Medulla oblongata (tissue), 1 donor: ENCODE data around the gene BRSK2.

ENCODE experiments used
- DNase-seq: peaks from one replicate; pipeline ENCODE4 v3.0.0-alpha.2; 2015; ENCODE audit errors: extremely low spot score

BRSK2 gene

GRCh38 chr11:1468002-1468401 is 78.3 kb downstream of the BRSK2 start:
- no peak for DNase-seq

GRCh38 chr11:1468473-1469066 is 78.8 kb downstream of the BRSK2 start:
- DNase-seq: no peak

DNA sequence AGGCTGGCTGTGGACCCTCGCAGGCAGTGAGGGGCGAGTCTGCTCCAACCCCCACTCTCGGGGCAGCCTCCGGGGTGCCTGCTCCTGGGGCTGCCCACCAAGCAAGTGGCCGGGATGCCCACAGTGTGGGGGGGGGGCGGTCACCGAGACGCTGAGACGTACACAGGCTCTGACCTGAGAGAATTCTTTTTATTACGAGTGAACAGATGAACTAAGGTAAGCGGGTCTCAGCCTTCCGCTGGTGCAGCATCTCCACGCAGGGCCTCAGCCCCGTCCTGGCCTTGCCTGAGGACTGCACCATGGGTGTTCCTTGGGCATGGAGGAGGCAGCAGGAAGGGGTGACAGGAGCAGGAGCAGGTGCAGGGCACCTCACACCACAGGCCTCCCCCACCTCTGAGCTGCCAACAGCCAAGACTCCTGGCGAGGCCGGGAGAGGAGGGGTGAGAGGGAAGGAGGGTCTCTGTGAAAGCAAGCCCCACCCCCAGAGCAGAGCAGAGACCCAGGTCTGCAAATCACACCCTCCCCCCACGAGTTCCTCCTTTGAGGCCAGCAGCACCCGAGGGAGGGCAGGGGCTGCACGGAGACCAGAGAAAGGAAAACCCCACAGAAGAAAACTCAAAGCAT is 79.7 kb downstream of the BRSK2 start:
- DNase-seq: no peak

- DNase-seq: no peak
Observed at GRCh38 chr11:1469911-1470680, 80.4 kb downstream of the BRSK2 start.

DNA sequence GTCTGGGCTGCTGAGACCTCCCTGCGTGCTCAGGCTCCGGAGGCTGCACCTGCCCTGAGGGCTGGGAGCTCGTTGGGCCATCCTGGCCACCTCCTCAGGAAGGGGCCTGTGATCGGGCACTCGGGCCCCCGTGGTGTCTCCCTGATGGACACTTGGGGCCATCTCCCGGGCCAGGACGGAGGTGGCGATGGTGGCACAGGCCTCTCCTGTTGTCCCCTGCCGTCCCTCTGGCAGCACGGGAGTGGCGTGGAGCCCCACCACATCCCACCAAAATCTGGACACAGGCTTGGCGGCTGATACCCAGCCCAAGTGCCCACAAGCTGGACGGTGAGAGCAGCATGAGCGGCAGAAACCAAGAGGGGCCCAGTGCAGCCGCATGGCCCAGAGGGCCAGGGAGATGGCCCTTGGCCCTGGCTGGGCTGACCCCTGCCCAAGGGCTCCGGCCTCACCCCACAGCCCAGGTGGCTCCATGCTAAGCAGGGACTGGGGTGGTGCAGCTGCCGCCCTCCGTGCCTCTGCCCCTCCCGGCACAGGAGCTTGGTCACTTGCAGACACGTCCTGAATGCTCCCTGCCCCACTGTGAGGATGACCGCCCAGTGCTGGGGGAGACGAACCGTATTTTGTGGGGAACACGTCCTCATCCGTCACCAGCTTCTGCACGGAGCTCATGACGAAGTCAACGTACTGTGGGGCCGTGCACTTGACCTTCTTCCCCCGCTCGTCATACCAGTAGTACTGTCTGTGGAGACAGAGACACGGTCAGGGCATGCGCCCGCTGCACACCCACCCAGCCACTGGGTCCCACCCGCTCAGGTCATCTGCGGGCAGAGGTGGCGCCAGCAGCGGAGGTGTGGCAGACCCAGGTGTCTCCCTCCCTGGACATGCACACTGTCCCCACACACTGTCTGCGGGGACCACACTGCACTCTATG is 81.2 kb downstream of the BRSK2 start:
- DNase-seq: no peak

DNA sequence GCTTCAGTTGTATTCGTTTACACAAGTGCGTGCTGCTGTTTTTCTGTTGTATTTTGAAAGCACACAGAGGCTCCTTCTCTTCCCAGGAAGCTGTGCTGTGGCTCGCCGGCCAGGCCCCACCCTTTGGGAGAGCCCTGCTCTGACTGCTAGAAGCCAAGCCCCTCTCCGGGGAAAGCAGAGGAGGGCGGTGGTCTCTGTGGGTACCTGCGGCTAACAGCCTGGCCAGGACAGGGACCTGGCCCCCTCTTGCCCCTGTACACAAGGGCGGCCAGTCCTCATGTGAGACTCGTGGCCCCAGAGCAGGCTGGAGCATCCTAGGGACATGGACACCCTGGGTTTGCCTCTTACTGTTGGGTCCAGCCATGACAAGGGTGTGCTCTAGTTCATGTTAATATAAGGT is 82.0 kb downstream of the BRSK2 start:
- DNase-seq: no peak

DNA sequence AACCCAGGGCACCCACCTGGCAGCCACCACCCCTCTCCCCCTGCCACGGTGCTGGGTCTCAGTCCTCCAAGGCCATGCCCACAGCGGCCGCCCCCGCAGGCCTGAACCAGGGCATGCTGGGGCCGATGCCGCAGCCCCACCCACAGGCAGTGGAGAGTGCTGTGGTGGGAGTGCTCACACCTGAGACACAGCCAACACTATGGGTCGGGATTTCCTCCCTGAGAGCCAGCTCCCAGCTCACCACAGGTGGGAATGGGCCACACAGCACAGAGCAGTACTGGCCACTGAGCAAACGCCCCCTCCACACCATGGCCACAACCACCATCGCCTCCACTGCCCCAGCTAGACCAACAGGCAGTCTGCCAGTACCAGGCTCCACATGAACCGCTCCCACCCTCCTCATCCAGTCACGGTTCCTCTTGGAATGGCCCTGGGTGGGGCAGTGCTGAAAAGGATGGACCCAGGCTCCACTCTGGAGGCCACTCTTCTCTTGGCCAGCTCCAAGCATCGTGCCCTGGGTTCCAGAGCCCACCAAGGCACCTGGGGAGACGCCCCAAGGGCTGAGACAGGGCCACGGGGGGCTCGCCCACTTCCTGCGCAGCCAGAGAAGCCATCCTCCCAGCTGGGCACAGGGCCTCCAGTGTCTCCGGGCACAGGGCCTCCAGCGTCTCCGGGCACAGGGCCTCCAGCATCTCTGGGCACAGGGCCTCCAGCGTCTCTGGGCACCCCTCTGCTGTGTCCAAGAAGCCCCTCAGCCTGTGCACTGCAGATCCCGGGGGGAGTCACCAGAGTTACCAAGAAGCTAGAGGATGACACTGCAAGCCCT is 82.7 kb downstream of the BRSK2 start:
- DNase-seq: no peak

- no peak for DNase-seq
Observed at GRCh38 chr11:1473011-1473628, 83.4 kb downstream of the BRSK2 start.

- DNase-seq: no peak
Observed at GRCh38 chr11:1473786-1474185, 84.1 kb downstream of the BRSK2 start.

DNA sequence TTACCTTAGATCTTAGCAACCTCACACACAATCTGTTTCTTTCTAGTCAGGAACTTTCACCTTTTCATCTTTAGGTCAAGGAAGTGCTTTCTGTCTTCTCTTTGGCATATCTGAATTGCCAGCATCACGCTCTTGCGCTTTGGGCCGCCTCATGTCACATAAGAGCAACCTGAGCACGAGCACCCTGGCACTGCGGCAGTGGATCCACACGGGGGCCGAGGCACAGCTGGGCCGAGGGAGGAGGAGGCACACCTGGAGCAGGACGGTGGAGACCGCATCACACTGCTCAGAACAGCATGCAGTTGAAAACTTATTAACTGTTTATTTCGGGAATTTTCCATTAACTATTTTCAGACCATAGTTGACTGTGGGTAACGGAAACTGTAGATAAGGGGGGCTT is 86.1 kb downstream of the BRSK2 start:
- no peak for DNase-seq

DNA sequence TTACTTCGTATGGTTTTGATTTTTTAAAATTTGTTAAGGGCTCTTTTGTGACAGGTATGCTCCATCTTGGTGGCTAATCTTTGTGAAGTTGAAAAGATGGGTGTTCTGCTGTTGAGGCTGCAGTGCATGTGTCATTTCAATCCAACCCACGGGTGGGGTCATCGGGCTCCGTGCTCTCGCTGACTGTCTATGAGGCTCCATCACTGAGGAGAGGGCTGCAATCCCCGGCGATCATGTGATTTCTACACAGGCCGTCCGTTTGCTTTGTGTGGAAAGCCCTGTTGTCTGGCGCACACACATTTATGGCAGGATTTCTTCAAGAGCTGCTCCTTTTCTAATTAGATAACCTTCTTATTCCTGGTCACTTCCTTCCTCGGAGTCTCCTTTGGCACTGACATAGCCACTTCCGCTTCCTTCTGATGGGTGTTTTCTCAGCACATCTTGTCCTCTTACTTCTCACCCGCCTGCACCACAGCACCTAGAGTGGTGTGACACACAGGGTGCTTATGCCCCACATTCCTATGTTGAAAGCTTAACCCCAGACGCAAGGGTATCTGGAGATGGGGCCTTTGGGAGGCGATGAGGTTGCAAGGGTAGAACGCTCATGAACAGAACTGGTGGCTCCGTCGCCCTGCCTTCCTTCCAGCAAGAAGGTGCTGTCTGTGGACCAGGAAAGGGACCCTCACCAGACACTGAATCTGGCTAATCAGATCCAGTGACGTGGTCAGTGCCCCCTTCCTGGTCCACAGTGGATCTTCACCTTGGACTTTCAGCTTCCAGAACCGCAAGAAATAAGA is 87.4 kb downstream of the BRSK2 start:
- DNase-seq: no peak

DNA sequence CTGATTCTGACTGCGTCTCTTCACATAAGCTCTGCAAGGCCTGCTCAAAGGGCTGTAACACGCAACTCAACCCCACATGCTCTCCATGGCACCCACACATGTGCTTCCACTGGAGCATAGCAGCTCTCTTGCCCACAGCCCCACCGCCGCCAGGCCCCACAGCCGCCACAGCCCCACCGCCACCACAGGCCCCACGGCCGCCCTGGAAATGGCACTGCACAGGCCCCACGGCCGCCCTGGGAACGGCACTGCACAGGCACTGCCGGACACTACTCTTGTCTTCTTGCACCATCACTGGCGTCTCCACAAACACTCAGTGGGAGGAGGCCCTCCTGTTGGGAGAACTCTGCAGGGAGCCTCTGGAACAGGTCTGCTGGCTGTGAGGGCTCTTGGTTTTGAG is 88.3 kb downstream of the BRSK2 start:
- no peak for DNase-seq

- no peak for DNase-seq
Observed at GRCh38 chr11:1478544-1478943, 88.8 kb downstream of the BRSK2 start.

- DNase-seq: no peak
Observed at GRCh38 chr11:1479006-1479677, 89.4 kb downstream of the BRSK2 start.

DNA sequence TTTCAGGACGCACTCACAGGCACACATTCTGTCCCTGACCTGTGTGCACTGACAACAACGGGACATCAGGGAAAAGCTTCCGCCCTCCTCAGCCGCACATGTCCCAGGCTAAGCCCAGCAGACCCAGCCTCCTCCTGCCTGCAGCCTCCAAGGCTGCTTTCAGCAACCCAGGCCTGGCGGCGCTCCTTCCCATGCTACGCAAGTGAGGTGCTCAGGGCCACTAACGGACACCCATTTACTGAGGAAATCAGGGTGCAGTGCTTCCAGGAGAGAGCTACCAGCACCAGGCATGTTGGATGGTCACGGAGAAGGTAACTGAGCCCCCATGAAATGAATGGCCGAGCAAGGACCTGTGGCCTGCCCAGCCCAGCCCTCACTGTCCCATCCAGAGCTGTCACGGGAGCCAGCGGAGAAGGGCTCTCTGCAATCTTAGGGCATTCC is 90.0 kb downstream of the BRSK2 start:
- no peak for DNase-seq

DNA sequence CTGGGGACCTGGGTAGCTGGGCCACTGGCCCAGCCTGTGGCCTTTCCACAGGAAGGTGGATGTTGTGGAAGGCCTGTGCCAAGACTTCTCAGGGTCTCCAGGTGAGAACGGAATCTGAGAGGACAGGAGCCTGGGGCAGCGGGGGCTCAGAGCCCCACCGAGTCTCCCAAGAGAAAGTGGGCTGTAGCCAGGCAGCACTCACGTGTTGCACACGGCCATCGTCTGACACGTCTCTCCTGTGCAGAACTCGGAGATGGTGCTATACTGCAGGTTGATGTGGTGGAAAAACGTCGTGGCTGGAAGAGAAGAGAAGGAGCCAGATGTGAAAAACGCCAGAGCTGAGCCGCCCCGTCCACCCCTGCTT is 90.4 kb downstream of the BRSK2 start:
- DNase-seq: no peak

DNA sequence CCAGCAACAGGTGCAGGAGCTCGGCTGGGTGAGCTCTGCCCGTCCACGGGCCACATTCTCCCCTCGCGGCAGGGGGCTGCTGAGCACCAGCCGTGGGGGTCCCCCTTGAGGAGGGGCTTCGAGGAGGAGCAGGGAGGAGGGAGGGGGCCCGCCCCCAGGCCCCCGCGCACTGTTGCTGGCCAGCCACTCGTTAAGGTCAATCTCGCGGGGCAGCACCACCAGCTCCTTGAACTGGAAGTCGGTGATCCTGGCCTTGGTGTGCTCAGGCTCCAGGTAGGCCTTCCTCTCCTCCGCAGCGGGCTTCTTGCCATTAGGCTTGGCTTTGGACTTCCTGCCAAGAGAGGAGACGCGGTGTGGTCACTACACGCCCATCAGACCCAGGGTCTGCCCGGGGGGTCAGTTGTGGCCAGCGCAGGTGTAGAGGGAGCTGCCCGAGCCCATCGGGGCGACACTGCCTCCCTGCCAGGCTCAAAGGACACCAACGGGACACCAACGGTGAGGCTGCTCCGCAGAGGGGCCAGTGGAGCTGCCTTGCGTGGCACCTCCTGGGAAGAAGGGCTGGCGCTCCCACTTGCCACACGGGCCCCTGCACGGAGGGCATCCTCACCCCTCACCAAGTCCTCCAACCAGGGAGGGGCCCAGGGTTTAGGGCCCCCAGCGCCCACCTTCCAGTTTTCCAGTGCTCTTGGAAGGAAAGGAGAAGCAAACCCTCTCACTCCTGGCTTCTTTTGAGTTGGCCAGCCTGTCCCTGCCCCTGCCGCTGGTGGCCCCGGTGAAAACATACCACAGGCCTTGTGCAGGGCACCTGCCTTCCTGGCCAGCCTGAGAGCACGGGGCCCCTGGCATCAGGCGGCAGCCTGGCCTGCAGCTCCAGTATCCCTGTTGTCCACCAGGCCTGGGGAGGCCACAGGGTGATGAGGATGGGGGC is 91.1 kb downstream of the BRSK2 start:
- no peak for DNase-seq

- no peak for DNase-seq
Observed at GRCh38 chr11:1481483-1481825, 91.7 kb downstream of the BRSK2 start.
